OCI-LY7 (cell line): Measurements from ENCODE around the gene ADAMTSL2. TPM values are rescaled to one million over a fixed set of nuclear protein-coding genes. Genes with fewer than 3 reads are reported as not detected.

Experiments used
- BruUV-seq: library from RNA; stranded (reverse); fragments of 400-500 nt; replicated peaks from 2 replicates; lab custom pipeline; 2021; lab: Mats Ljungman, UMichigan
- CTCF ChIA-PET: fragments of 300-600 bp; sonication (Branson Sonifier 250); formaldehyde crosslinking; loops from one replicate; lab custom pipeline; 2022; ENCODE audit warnings: antibody characterized with exemption; ENCODE audit not compliant: unreplicated experiment; lab: Charles Lee
- POLR2A ChIA-PET: fragments of 300-600 bp; sonication (Branson Sonifier 250); formaldehyde crosslinking; loops from one replicate; lab custom pipeline; 2022; ENCODE audit warnings: antibody characterized with exemption; lab: Charles Lee
- DNase-seq: peaks from one replicate; pipeline ENCODE4 v3.0.0-alpha.2; 2015; ENCODE audit warnings: low spot score
- H2AFZ ChIP-seq: fragments of 200-600 bp; sonication (generic), shearing (Covaris generic); 2 replicates; pipeline ENCODE4 v1.6.1; 2014; ENCODE audit warnings: mild to moderate bottlenecking, antibody characterized with exemption, low read length, moderate library complexity
- H3K27ac ChIP-seq: fragments of 200-600 bp; sonication (generic); 2 replicates; pipeline ENCODE4 v1.5.1; 2014; ENCODE audit warnings: mixed run types, low read depth, mild to moderate bottlenecking, moderate library complexity, low read length, inconsistent platforms; ENCODE audit not compliant: poor library complexity, severe bottlenecking
- H3K36me3 ChIP-seq: fragments of 200-600 bp; sonication (generic); 2 replicates; pipeline ENCODE4 v1.6.1; 2014; ENCODE audit warnings: mild to moderate bottlenecking, antibody characterized with exemption, low read length, moderate library complexity, mixed read lengths; ENCODE audit not compliant: insufficient read depth
- H3K4me1 ChIP-seq: fragments of 200-600 bp; sonication (generic); 2 replicates; pipeline ENCODE4 v1.5.1; 2014; ENCODE audit warnings: mild to moderate bottlenecking, low read length; ENCODE audit not compliant: insufficient read depth, poor library complexity, severe bottlenecking
- H3K4me2 ChIP-seq: fragments of 200-600 bp; sonication (generic); 2 replicates; pipeline ENCODE4 v1.6.1; 2014; ENCODE audit warnings: mild to moderate bottlenecking, low read length
- H3K4me3 ChIP-seq: fragments of 200-600 bp; sonication (generic); 2 replicates; pipeline ENCODE4 v1.5.1; 2014; ENCODE audit warnings: mild to moderate bottlenecking, low read depth, low read length; ENCODE audit not compliant: poor library complexity, severe bottlenecking
- H3K79me2 ChIP-seq: fragments of 200-600 bp; sonication (generic); 2 replicates; pipeline ENCODE4 v1.6.1; 2016; ENCODE audit warnings: low read depth, mild to moderate bottlenecking, low read length, moderate library complexity, mixed read lengths; ENCODE audit not compliant: insufficient read depth
- H3K9me2 ChIP-seq: fragments of 200-600 bp; sonication (generic); 2 replicates; pipeline ENCODE4 v1.6.1; 2016; ENCODE audit warnings: mild to moderate bottlenecking, low read length, mixed read lengths; ENCODE audit not compliant: insufficient read depth
- H3K9me3 ChIP-seq: fragments of 200-600 bp; sonication (generic); 2 replicates; pipeline ENCODE4 v1.6.1; 2014; ENCODE audit warnings: mild to moderate bottlenecking, mixed run types, low read length, mixed read lengths
- H4K20me1 ChIP-seq: fragments of 200-600 bp; sonication (generic); 2 replicates; pipeline ENCODE4 v1.6.1; 2014; ENCODE audit warnings: mild to moderate bottlenecking, antibody characterized with exemption, low read length, moderate library complexity, mixed read lengths; ENCODE audit not compliant: insufficient read depth
- EZH2phosphoT487 ChIP-seq: fragments of 200-600 bp; sonication (generic); IDR thresholded peaks from 2 replicates; pipeline ENCODE4 v1.6.1; 2018; ENCODE audit warnings: low read depth, borderline replicate concordance, mild to moderate bottlenecking, mixed run types, antibody characterized with exemption, low read length, moderate library complexity, mixed read lengths
- intact Hi-C: fragments of 100-400 bp; cut with micrococcal nuclease; formaldehyde crosslinking; loops from one replicate; pipeline ENCODE4 v1.10.0; 2022; ENCODE audit not compliant: unreplicated experiment
- total RNA-seq, 2 experiments: library from RNA; depleted of rRNA in 1 of 2; stranded (reverse); fragments of >200 nt in 1 of 2; shearing (Covaris generic) in 1 of 2; gene quantifications; 2 replicates each; pipeline ENCODE4 v1.2.3, GENCODE V29; 2014 to 2022
- TF ChIP-seq, protein P1 (sequence below): fragments of 200-600 bp; sonication (generic); conservative IDR thresholded peaks from 2 replicates; pipeline ENCODE4 v1.5.1; 2014; ENCODE audit warnings: mild to moderate bottlenecking, antibody characterized with exemption, low read length, moderate library complexity, mixed read lengths

ADAMTSL2 gene
- total RNA-seq, 2 experiments from 2014 or later, result 0.88 TPM; not detected in 1

DNA sequence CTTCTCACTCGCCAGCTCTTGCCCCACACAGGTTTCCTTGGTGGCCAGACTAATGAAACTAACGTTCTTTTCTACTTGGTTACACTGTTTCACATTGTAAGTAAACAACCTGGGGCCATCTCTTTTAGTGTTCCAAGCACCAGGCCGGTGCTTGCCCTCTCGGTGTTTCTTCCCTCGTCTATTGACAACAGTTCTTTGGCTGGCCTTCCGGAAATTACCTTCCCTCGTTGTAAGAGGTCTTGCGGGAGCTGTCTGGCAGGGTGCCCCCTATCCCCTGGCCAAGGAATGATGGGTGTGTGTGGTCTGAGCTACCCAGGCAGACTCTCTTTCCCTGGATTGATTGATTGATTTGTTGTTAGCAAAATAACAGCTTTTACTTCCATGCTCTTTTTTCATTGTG is 8.8 kb upstream of the ADAMTSL2 start:
- Histone ChIP-seq H3K4me3 (no peak overlapping the region), H4K20me1 (no peaks in the 10 kb centered on the region), H3K9me3 (no peaks in the 10 kb centered on the region), H3K79me2 (no peaks in the 10 kb centered on the region), H3K9me2 (no peaks in the 10 kb centered on the region), H3K4me2 (no peak overlapping the region), H3K27ac (no peak overlapping the region), H3K4me1 (no peaks in the 10 kb centered on the region), H3K36me3 (no peaks in the 10 kb centered on the region), H2AFZ (no peak overlapping the region)
- TF ChIP-seq, protein P1, sequence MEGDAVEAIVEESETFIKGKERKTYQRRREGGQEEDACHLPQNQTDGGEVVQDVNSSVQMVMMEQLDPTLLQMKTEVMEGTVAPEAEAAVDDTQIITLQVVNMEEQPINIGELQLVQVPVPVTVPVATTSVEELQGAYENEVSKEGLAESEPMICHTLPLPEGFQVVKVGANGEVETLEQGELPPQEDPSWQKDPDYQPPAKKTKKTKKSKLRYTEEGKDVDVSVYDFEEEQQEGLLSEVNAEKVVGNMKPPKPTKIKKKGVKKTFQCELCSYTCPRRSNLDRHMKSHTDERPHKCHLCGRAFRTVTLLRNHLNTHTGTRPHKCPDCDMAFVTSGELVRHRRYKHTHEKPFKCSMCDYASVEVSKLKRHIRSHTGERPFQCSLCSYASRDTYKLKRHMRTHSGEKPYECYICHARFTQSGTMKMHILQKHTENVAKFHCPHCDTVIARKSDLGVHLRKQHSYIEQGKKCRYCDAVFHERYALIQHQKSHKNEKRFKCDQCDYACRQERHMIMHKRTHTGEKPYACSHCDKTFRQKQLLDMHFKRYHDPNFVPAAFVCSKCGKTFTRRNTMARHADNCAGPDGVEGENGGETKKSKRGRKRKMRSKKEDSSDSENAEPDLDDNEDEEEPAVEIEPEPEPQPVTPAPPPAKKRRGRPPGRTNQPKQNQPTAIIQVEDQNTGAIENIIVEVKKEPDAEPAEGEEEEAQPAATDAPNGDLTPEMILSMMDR, result no peak
- no peak for TF ChIP-seq EZH2phosphoT487
- intact Hi-C loops, result no loop called here
- CTCF ChIA-PET, result no interaction called here
- POLR2A ChIA-PET, result no interaction called here
- DNase-seq, result no peak
- BruUV-seq, result no TSS peak

DNA sequence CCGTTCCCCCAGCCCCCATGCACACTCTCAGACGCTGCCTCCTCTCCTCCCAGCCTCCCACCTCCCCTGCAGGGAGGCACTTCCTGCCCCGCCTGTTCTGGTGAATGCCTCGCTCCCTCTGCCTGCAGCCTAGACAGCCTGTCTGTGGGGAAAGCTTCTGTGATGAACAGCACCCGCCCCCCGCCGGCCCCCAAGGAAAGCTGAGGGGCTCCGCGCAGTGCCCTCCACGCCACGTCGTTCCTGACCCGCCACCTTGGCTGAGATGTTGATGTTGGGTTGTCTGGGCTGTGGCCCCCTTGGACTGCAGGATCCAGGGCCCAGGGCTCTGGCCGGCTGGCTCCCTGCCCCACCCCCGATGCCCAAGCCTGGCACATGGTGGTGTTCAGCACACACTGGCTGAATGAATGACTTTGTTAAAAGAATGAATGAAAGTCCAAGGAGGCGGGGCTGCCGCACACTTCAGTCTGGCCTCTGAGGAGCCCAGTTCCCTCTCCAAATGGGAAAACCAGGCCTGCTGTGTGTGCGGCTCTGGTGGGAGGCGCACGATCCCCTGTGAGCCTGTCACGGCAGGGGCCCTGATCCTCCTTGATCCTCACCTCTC is 7.7 kb upstream of the ADAMTSL2 start:
- no peaks in the 10 kb centered on the region for H3K9me2 ChIP-seq
- intact Hi-C loops, result no loop called here
- no peak overlapping the region for H3K4me2 ChIP-seq
- no peaks in the 10 kb centered on the region for H3K4me1 ChIP-seq
- H4K20me1 ChIP-seq, result no peaks in the 10 kb centered on the region
- no peak for DNase-seq
- no peak overlapping the region for H3K4me3 ChIP-seq
- ChIA-PET CTCF (no interaction called here), POLR2A (interaction anchor here (0.7 kb wide), 2 partner anchors 47 to 349 kb away, joined by 3 read pairs; no protein-coding TSS in a partner anchor)
- TF ChIP-seq EZH2phosphoT487, result no peak
- no peaks in the 10 kb centered on the region for H3K9me3 ChIP-seq
- no peak overlapping the region for H2AFZ ChIP-seq
- H3K79me2 ChIP-seq, result no peaks in the 10 kb centered on the region
- no peak overlapping the region for H3K27ac ChIP-seq
- no TSS peak for BruUV-seq
- no peaks in the 10 kb centered on the region for H3K36me3 ChIP-seq

DNA sequence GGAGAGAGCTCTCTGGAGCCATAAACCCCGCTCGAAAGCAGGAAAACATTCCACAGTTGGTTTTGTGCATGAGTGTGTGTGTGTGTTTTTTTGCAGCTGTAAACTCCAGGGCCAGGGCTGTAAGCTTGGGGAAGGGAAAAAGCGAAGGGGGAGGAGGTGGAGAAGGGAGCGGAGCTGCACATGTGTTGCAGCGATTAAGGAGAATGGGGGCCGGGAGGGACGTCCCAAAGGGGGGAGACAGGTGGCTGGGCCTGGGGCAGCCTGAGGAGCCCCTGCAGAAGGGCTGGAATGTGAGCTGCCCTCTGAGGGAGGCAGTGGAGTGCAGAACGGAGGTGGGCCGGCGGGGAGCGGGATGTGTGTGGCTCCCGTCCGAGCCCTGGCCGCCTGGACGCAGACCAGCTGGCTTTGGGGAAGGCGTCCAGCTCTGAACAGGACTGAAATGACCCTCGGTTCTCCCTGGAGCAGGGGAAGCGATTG is 7.0 kb upstream of the ADAMTSL2 start:
- POLR2A ChIA-PET, result interaction anchor here (0.7 kb wide), 2 partner anchors 48 to 349 kb away, joined by 3 read pairs; no protein-coding TSS in a partner anchor
- no TSS peak for BruUV-seq
- Histone ChIP-seq H3K36me3 (no peaks in the 10 kb centered on the region), H3K4me2 (no peak overlapping the region), H3K4me1 (peaks cover 2% of the 10 kb centered on the region), H3K9me2 (no peaks in the 10 kb centered on the region), H4K20me1 (no peaks in the 10 kb centered on the region), H3K9me3 (no peaks in the 10 kb centered on the region), H3K4me3 (no peak overlapping the region), H3K27ac (no peak overlapping the region), H3K79me2 (no peaks in the 10 kb centered on the region), H2AFZ (no peak overlapping the region)
- no peak for DNase-seq
- intact Hi-C loops, result no loop called here
- no peak for TF ChIP-seq EZH2phosphoT487
- CTCF ChIA-PET, result no interaction called here
